Measurements from ENCODE around the gene SLC4A4.

Gene SLC4A4

GRCh38 chr4:71468116-71468710 lies 129.4 kb downstream of the SLC4A4 start:
- no peaks in the 10 kb centered on the region for H3K27me3 ChIP-seq (ENCODE audit: insufficient read depth, low read length)
- no peak overlapping the region for H3K4me2 ChIP-seq (ENCODE audit: low read length)
- no peaks in the 10 kb centered on the region for H4K20me1 ChIP-seq (ENCODE audit: insufficient read depth, low read length)
- no peaks in the 10 kb centered on the region for H3K9me2 ChIP-seq (ENCODE audit: low read depth, low read length)
- no peaks in the 10 kb centered on the region for H3K79me2 ChIP-seq (ENCODE audit: insufficient read depth, low read length)
- no peak for TF ChIP-seq CTCF (IDR thresholded peaks at IDR 0.05; ENCODE audit: low read length)
- no peak for TF ChIP-seq EZH2 (IDR thresholded peaks at IDR 0.05; ENCODE audit: borderline replicate concordance, low read length)
- H3K27ac ChIP-seq (ENCODE audit: low read depth, low read length, poor library complexity, severe bottlenecking): no peak overlapping the region
- no peaks in the 10 kb centered on the region for H3F3A ChIP-seq (ENCODE audit: insufficient read depth, low read length)
- H3K36me3 ChIP-seq (ENCODE audit: insufficient read depth, low read length): no peaks in the 10 kb centered on the region
- no peak overlapping the region for H3K4me3 ChIP-seq (ENCODE audit: low read depth, low read length, poor library complexity, severe bottlenecking)
- no peaks in the 10 kb centered on the region for H3K4me1 ChIP-seq (ENCODE audit: insufficient read depth, low read length, severe bottlenecking)
- no peaks in the 10 kb centered on the region for H3K9me3 ChIP-seq (ENCODE audit: low read length)
- no peak overlapping the region for H2AFZ ChIP-seq (ENCODE audit: low read length)
- no peak overlapping the region for H3K9ac ChIP-seq (ENCODE audit: low read length)

- H3K4me2 ChIP-seq (ENCODE audit: low read length): no peak overlapping the region
- TF ChIP-seq CTCF (IDR thresholded peaks at IDR 0.05; ENCODE audit: low read length) (no peak), EZH2 (IDR thresholded peaks at IDR 0.05; ENCODE audit: borderline replicate concordance, low read length) (no peak)
- no peaks in the 10 kb centered on the region for H3K79me2 ChIP-seq (ENCODE audit: insufficient read depth, low read length)
- no peaks in the 10 kb centered on the region for H3K9me2 ChIP-seq (ENCODE audit: low read depth, low read length)
- no peak overlapping the region for H2AFZ ChIP-seq (ENCODE audit: low read length)
- H3K36me3 ChIP-seq (ENCODE audit: insufficient read depth, low read length): no peaks in the 10 kb centered on the region
- H3K4me3 ChIP-seq (ENCODE audit: low read depth, low read length, poor library complexity, severe bottlenecking): no peak overlapping the region
- no peak overlapping the region for H3K27ac ChIP-seq (ENCODE audit: low read depth, low read length, poor library complexity, severe bottlenecking)
- H3K9me3 ChIP-seq (ENCODE audit: low read length): no peaks in the 10 kb centered on the region
- no peaks in the 10 kb centered on the region for H3F3A ChIP-seq (ENCODE audit: insufficient read depth, low read length)
- no peak overlapping the region for H3K9ac ChIP-seq (ENCODE audit: low read length)
- no peaks in the 10 kb centered on the region for H4K20me1 ChIP-seq (ENCODE audit: insufficient read depth, low read length)
- H3K4me1 ChIP-seq (ENCODE audit: insufficient read depth, low read length, severe bottlenecking): no peaks in the 10 kb centered on the region
- H3K27me3 ChIP-seq (ENCODE audit: insufficient read depth, low read length): no peaks in the 10 kb centered on the region
Measured at GRCh38 chr4:71469541-71469940, 130.7 kb downstream of the SLC4A4 start.

GRCh38 chr4:71470524-71470923 lies 131.7 kb downstream of the SLC4A4 start:
- Histone ChIP-seq H3K9me2 (ENCODE audit: low read depth, low read length) (no peaks in the 10 kb centered on the region), H3K27me3 (ENCODE audit: insufficient read depth, low read length) (no peaks in the 10 kb centered on the region), H3K4me2 (ENCODE audit: low read length) (no peak overlapping the region), H3K4me3 (ENCODE audit: low read depth, low read length, poor library complexity, severe bottlenecking) (no peak overlapping the region), H3K79me2 (ENCODE audit: insufficient read depth, low read length) (no peaks in the 10 kb centered on the region), H4K20me1 (ENCODE audit: insufficient read depth, low read length) (no peaks in the 10 kb centered on the region), H2AFZ (ENCODE audit: low read length) (no peak overlapping the region), H3F3A (ENCODE audit: insufficient read depth, low read length) (no peaks in the 10 kb centered on the region), H3K9me3 (ENCODE audit: low read length) (no peaks in the 10 kb centered on the region), H3K4me1 (ENCODE audit: insufficient read depth, low read length, severe bottlenecking) (no peaks in the 10 kb centered on the region), H3K36me3 (ENCODE audit: insufficient read depth, low read length) (no peaks in the 10 kb centered on the region), H3K9ac (ENCODE audit: low read length) (no peak overlapping the region), H3K27ac (ENCODE audit: low read depth, low read length, poor library complexity, severe bottlenecking) (no peak overlapping the region)
- TF ChIP-seq CTCF (IDR thresholded peaks at IDR 0.05; ENCODE audit: low read length) (no peak), EZH2 (IDR thresholded peaks at IDR 0.05; ENCODE audit: borderline replicate concordance, low read length) (no peak)
